ENCODE measurements around the gene MRPL33.

Gene MRPL33

GRCh38 chr2:27779417-27780055 lies 8.0 kb downstream of the MRPL33 start:
- no peak for DNase-seq

GRCh38 chr2:27781496-27781895 lies 10.0 kb downstream of the MRPL33 start:
- no peak for DNase-seq

GRCh38 chr2:27782701-27783100 lies 11.2 kb downstream of the MRPL33 start:
- DNase-seq, result no peak

GRCh38 chr2:27790796-27791195 lies 19.3 kb downstream of the MRPL33 start:
- no peak for DNase-seq

DNA sequence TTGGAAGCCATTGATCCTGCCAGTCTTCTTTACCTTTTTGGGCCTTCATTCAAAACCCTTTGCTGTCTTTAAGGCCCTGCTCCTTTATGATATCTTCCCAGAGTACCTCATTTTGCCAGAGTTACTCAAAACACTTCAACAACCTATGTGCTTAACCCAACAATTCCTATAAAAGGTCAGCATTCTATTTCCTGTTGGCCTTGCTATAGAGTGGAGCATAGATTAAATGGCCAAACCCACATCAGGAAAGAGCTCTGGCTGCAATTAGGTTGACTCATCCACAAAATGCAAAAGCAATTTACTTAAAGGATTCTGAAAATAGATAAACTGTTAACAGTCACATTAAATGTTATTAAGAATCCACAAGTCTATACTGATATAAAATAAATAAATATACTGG lies 21.2 kb downstream of the MRPL33 start:
- DNase-seq, result no peak

GRCh38 chr2:27795093-27795834 lies 23.7 kb downstream of the MRPL33 start:
- DNase-seq, result no peak

DNA sequence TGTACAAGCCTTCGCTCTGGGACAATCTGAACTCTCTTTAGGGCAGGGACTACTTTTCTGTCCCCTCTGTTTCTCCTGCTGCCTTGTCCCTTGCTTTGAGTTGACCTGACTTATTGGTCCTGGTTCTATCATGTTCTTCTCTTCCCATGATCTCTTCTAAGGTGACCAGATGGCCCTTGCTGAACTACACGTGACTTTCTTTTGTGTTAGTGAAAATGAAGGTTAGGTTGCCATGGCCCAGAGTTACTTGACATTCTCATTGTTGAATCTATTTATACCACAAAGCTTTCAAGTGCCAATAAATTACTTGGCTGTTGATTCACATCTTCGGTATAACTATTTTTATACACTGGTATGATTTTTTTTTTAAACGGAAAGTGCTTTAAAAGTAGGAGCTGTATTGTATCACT lies 24.4 kb downstream of the MRPL33 start:
- no peak for DNase-seq

- DNase-seq, result no peak
These were observed 25.6 kb downstream of the MRPL33 start for GRCh38 chr2:27796791-27797765.

DNA sequence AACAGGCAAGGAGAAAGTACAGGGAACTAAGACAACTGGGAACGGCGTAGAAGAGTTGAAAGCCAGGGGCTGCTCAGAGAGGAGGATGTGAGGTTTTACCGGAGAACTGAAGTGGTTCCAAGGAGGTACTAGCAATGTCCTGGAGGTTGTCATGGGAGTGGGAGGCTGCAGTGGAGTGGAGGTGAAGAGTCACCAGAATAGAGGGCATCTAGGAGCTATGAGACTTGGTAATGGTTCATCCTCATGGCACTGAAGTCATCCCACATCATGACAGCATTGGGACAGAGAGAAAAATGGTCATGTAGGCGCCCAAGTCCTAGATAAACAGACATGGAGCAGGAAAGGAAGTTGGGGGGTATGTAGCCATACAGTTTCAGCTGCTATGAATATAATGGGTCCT lies 26.3 kb downstream of the MRPL33 start:
- no peak for DNase-seq

- no peak for DNase-seq
These were observed 27.0 kb downstream of the MRPL33 start for GRCh38 chr2:27798486-27798885.

- peak; percentile 99 for DNase-seq
These were observed 27.6 kb downstream of the MRPL33 start for GRCh38 chr2:27798948-27799645.

GRCh38 chr2:27799646-27800010 lies 28.1 kb downstream of the MRPL33 start:
- DNase-seq, result peak; percentile 80

DNA sequence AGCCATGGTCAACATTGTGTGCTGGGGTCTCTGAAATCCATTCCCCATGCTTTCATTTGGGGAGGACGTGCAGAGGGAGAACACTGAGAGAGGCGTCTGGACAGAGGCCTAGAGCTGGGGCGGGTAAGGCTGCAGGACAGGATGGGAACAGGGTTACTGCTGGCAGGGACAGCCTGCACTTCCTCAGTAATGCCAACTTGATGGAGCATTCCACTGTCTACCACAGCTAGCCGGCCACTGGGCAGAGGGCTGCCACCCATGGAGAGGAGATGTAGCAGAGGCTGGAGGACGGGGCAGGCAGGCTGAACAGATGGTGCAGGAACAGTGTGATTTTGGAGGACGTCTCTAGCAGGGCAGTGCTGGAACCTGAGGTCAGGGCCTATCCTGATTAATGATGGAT lies 29.3 kb downstream of the MRPL33 start:
- DNase-seq, result no peak

- DNase-seq, result no peak
These were observed 31.0 kb downstream of the MRPL33 start for GRCh38 chr2:27802547-27802946.

GRCh38 chr2:27803046-27803445 lies 31.5 kb downstream of the MRPL33 start:
- DNase-seq, result no peak

GRCh38 chr2:27804146-27804545 lies 32.6 kb downstream of the MRPL33 start:
- no peak for DNase-seq

- no peak for DNase-seq
These were observed 33.7 kb downstream of the MRPL33 start for GRCh38 chr2:27805180-27805579.

- DNase-seq, result no peak
These were observed 35.0 kb downstream of the MRPL33 start for GRCh38 chr2:27806311-27807059.

GRCh38 chr2:27807476-27807875 lies 36.0 kb downstream of the MRPL33 start:
- DNase-seq, result peak; percentile 71

GRCh38 chr2:27808418-27808817 lies 36.9 kb downstream of the MRPL33 start:
- no peak for DNase-seq

- no peak for DNase-seq
These were observed 37.5 kb downstream of the MRPL33 start for GRCh38 chr2:27808984-27809383.

DNA sequence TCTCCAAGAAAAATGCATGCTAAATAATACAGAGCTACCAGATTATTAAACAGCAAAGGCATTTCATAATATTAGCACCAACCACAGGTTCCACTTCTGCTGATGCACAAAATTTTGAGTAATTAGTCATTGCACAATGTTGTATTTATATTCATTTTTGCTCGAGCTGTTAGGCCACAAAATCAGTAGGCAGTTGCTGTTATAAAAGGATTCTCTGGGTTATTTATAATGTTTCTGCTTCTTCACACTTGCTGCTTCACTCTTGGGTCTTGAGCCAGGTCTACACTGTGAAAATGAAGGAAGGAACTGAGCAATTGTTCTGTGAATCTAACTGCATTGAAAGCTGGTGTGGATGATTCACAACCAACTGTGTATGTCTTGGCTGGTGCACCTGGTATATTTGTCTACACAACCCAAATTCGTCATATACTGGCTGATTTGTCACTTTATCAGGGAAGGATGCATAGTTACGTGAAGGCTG lies 38.3 kb downstream of the MRPL33 start:
- DNase-seq, result no peak
